ENCODE data around the gene MAP2K3.

DNA sequence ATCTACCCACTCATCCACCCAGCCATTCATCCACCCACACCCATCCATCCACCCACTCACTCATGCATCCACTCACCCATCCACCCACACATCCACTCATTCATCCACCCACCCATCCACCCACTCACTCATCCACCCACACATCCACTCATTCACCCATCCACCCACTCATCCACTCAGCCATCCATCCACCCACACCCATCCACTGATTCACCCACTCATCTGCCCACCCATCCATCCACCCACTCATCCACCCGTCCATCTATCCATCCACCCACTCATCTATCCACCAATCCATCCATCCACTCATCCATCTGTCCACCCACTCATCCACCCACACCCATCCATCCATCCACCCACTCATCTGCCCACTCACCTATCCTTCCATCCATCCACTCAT is 48.6 kb upstream of the MAP2K3 start:
- TF ChIP-seq, protein P1, sequence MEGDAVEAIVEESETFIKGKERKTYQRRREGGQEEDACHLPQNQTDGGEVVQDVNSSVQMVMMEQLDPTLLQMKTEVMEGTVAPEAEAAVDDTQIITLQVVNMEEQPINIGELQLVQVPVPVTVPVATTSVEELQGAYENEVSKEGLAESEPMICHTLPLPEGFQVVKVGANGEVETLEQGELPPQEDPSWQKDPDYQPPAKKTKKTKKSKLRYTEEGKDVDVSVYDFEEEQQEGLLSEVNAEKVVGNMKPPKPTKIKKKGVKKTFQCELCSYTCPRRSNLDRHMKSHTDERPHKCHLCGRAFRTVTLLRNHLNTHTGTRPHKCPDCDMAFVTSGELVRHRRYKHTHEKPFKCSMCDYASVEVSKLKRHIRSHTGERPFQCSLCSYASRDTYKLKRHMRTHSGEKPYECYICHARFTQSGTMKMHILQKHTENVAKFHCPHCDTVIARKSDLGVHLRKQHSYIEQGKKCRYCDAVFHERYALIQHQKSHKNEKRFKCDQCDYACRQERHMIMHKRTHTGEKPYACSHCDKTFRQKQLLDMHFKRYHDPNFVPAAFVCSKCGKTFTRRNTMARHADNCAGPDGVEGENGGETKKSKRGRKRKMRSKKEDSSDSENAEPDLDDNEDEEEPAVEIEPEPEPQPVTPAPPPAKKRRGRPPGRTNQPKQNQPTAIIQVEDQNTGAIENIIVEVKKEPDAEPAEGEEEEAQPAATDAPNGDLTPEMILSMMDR (IDR thresholded peaks at IDR 0.05): no peak
- TF ChIP-seq POLR2A (IDR thresholded peaks at IDR 0.05): no peak
- no peak for TF ChIP-seq EP300 (IDR thresholded peaks at IDR 0.05)
- no peak for TF ChIP-seq POLR2AphosphoS5 (IDR thresholded peaks at IDR 0.05)
